HTR-8/SVneo (cell line): Measurements from ENCODE around the gene GPR183.

Experiments used
- DNase-seq: peaks from one replicate; pipeline ENCODE4 v3.0.0; 2011; ENCODE audit warnings: low spot score, mixed read lengths; ENCODE audit not compliant: insufficient read length
- FAIRE-seq: peaks from 2 replicates; lab custom pipeline; 2011; peaks lifted over from hg19 to GRCh38; lab: Jason Lieb, UNC

Gene GPR183

DNA sequence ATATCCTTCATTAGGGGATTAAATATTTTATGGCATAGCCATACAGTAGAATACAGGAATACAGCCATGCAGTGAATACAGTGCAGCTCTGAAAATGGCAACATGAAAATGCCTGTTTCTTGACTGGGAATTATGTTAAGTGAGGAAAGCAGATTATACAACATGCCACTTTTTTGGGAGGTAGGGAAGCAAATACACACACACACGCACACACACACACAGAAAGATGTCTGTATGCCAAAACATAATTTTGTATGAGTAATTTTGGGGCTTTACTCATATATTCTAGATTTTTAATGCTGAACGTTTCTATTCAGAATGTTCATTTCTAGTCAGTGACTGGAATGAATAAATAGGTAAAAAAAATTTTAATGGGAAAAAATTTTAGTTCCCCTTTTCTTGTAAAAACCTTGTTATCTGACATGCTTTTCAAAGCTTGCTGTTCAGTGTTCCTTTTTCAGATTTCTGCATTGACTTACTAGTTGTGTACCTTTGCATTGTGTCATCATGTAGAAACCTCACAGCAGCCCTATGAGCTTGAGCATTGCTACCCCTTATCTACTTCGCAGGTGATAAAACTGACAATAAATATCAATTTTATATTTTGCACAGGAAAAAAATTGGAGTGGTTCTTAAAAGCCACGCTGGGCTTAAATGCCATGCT is 7.8 kb downstream of the GPR183 start:
- DNase-seq (no peak), FAIRE-seq (no peak)

DNA sequence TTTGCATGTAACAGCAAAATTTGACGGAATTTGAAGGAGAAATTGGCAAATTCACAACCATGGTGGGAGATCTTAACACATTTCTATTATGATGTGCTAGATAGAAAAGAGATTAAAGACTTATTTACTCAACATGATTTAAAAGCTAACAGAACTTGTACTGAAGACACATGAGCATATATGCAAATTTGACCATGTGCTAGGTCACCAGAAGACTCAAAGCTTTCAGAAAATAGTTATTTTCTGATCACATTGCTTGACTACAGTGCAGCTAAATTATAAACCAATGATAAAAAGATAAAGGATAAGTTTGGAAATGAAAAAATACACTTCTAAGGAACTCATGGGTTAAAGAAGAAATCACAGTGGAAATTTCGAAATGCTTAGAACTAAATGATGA is 9.1 kb downstream of the GPR183 start:
- DNase-seq: no peak
- FAIRE-seq: no peak

DNA sequence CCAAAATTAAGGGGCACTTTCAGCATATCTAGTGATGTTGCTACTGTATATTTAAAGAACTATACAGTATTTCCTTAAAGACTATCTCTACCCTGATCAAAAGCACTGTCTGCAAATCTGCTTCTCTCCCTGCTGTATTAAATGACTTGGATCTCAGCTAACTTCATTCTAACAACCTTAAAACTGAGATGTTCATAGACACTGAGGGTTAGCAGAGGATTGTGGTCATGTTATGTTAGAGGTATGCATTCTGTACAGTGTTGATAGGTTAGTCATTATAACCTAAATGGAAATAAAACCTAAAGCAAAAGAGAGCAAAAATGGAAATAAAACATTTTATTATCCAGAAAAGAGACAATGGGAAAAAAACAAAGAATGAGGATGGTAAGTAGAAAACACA is 9.9 kb downstream of the GPR183 start:
- FAIRE-seq (no peak), DNase-seq (no peak)

DNA sequence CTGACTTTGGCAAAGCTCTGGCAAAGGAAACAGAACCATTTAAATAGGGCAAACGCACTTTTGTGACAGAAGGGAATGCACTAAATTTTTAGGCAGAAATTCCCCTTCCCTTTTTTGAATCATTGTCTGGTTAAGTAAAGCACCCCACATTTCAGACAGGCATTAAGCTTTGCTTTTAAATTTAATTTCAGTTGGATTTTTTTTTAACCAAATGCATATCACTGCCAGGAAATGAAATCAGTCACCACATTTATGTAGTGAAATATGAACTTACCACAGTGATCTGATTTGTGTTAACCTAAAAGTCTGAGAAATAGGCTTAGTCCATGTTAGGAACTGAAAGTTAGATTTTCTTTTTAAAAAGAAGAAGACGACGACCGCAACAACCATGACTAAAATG is 10.8 kb downstream of the GPR183 start:
- DNase-seq: no peak
- no peak for FAIRE-seq

DNA sequence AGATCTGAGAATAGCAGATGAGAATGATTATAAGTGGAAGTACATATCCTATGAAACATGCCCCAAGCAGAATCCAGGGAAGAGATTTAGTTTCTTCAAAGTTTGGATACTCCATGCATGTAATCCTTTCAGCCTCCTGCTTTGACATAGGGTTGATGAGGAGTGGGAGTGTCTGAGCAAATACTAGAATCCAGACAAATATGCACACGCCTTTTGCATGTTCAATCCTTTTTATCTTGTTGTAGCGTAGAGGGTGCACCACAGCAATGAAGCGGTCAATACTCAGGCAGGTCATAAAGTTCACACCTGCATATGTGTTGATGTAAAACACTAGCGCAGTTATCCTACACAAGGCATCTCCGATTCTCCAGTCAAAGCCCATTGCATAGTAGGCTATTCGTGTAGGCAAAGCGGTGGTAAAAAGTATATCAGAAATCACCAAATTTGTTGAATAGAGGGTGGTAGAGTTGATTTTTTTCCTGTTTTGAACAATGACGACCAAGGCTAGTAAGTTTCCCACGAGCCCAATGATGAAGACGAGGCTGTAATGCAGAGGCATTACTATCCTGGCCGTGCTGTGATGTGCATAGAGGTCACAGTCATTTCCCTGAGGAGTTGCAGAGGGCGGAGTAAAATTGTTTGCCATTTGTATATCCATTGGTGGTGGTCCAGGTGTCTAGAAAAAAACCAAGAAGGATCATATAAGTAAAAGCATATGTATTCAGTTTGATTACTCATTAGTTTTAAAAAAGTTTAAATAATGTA is 11.5 kb downstream of the GPR183 start:
- FAIRE-seq (no peak), DNase-seq (no peak)

DNA sequence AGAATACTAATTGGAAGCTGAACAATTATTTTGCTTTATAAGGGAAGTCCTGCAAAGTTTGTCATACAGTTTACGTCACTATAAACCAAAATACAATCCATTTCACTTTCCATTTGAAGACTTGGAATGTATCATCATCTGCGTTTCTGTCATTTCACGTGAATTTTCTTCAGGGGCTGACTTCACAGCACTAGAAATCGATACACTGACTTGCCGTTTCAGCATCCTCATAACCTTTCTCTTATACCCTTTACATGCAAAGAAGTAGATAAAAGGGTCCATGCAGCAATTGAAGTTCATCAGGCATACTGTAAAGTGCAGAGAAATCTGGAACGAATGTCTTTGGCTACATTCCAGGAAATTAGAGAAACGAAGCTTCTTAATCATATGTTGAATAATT is 12.2 kb downstream of the GPR183 start:
- DNase-seq (no peak), FAIRE-seq (no peak)

DNA sequence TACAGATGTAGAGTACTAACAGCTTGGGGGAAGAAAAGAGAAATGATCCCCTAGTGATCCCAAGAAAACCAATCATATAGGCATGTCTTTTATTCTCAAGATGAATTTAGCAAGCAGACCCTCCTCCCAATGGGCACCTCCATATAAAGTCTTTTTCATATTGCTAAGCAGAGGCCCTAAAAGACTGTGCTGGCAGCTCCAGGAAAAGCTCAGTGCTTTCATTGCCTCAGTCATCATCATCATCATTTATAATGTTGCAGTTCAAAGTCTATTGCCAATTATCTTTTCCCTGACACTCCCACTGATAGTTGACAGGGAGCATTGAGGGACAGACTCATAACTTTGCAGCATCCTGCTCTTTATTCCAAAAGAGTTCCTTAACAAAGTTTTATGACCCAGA is 13.0 kb downstream of the GPR183 start:
- no peak for FAIRE-seq
- no peak for DNase-seq

DNA sequence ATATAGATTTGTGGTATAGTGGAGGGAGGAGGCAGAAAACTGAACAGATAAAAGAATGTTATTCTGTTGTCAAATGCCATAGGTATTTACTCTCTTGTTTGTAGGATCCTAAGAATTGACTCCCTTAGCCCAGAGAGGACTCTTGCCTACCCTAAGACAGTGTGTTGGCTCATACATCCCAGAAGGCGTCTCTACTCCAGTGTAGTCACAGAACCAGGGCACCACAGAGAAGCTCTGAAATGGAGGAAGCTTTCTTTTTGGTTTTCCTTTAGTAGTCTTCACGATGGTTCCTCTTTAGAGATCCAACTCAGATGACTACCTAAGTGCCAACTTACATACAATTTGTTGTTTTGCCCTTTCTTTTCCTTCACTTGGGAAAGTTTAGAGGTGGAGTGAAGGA is 14.0 kb downstream of the GPR183 start:
- no peak for DNase-seq
- FAIRE-seq: no peak

DNA sequence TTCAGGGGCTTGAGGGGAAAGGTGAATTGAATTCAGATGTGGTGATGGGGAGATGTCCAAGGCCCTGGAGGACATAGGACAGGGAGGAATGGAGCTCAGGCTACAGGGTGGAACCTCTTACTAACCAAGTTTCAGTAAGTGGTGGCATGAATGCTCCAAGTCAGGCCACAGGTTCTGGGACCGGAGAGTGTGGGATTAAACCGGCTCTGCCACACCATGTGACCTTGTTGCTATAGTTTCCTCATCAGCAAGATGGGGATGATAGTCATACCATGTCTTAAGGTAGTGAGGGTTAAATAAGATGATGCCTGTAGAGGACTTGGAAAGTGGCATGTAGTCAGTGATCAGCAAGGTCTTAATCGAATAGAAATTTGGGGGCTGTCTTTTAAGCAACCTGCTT is 16.3 kb downstream of the GPR183 start:
- DNase-seq (no peak), FAIRE-seq (no peak)

DNA sequence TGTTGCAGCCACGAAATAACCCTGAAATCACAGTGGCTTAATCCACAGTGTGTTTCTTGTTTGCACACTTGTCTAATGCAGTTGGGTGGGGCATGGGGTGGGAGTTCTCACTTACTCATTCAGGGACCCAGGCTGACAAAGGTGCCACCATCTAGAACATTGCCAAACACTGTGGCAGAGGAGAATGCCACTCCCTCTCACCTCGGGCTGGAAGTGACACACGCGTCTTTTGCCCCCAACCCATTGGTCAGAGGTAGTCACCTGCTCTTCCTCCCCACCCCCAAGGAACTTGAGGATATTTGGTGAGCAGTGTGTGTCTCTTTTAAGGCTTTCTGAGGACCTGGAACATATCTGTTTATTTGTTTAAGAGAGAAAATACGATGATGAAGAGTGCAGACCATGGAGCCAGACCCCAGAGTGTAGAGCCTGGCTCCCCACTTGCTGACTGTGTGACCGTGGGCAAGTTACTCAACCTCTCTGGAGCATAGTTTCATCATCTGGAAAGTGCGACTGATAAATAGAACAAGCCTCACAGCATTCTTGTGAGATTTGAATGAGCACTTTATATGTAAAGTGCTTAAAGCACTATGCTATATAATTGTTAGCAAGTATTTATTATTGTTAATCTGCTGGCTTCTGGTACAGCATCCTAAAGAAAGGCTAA is 17.4 kb downstream of the GPR183 start:
- DNase-seq (no peak), FAIRE-seq (no peak)

DNA sequence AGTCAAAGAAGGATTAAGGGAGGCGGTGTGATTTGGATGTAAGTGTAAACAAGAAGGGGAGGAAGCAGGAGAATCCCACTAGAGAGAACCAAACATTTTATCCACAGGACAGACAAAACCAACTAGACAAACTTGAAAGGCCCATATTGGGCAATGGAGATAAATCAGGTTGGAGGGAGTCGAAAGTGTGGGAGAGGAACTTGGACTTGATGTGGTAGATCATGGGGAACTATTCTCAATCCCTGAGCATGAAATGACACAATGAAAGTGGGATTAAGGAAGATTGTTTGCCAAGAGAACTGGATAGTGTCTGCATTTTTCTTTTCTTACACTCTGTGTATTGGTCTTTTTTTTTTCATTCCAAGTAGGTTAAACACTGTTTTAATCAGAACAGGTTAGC is 17.9 kb downstream of the GPR183 start:
- DNase-seq (no peak), FAIRE-seq (no peak)

DNA sequence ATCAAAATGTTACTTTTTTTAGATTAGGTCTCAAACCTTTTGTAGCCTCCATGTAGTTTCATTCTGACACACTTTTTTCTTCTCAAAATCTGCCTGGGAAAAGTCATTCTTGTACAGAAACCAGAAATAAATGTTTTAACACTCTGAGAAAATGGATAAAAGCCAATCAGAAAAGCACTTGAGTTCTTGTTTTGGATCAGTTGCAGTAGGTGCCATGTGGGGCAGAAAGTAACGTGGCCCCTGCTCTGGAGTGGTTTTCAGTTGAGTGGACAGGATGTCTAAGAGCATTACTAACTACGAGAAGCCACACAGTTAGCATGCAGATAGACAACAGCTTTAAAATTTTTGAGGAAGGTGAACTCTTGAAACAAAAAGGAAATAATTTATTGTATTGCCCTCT is 19.1 kb downstream of the GPR183 start:
- FAIRE-seq: no peak

DNA sequence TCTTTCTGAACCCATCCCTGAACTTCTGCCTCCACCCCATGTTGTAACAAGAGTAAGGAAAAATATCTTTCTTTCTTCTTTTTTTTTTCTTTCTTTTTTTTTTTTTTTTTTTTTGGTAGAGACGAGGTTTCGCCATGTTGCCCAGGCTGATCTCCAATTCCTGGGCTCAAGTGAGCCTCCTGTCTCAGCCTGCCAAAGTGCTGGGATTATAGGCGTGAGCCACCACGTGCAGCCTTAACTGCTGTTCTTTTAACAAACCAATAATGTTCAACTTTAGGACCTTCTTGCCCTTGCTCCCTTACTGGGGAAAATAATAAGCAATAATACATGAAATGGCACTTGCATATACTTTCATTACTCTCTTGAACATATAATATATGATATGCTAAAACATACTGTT is 19.6 kb downstream of the GPR183 start:
- DNase-seq: no peak
- FAIRE-seq: no peak

More for the DNA sequence above, 19.1 kb downstream of the GPR183 start:
- DNase-seq: no peak

DNA sequence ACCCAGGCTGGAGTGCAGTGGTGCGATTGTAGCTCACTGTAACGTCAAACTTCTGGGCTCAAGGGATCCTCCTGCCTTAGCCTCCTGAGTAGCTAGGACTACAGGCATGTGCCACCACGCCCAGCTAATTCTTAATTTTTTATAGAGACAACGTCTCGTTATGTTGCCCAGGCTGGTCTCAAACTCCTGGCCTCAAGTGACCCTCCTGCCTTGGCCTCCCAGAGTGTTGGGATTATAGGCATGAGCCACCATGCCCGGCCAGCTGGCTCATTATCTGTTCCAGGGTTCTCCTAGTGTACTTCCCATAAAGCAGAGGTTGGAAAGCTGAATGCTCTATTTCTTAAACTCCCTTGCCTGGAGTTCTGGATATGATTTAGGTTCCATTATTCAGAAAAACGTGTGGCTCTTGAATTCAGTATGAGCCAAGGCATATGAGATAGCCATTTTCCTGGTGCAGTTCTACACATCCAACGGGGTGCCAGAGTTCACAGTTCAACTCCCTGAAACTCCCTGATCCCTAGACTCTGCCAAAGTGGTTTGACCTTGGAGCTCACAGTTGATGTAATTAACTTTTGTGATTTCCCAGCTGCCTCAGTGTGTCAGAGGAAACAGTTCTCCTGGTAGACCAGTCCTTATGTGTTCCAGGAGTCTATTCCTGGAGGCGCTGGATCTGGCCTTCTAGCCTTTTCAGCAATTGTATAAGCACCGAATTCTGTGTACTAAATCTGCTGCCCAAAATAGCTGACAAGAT is 21.6 kb downstream of the GPR183 start:
- FAIRE-seq (no peak), DNase-seq (no peak)

DNA sequence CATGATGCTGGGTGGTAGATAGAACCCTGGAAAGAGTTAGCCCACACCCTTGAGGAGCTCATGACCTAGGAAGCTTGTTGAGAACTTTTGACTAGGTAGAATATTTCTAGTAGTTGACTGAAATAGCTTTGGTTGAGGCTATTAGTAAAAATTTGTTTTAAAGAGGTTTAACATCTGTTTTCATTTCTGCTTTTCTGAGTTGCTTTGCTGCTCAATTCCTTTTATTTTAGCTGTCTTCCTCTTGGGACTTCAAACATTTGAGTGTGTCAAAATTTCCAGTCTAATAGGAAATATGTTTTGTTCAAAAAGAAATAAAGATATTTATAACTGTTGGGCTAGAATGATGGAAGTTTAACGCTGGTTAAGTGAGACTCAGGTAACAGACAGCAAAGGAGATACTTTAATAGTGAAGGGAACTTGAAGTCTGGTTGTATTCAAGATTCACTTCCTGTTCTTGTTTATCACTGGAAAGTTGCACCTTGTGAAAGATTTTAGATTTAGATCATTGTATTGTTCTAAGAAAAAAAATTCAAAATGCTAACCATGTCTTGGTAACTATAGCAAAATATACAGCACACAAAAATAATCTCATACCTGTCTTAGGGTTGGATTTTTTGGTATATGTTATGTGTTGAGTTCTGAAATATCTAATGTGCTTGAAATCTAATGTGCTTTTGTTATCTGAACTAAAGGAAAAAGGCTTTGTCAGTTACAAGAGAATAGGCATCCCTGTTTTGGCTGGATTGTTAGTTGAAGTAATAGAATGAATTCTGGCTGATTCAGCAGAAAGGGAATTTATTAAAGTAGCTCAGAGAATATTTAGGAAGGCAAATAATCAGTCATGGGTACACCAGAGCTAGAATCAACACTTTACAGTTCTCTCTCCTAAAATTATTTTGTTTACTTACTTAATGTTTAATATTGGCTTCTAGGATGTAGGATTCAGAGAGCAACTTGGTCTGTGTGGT is 24.7 kb downstream of the GPR183 start:
- DNase-seq (no peak), FAIRE-seq (no peak)

DNA sequence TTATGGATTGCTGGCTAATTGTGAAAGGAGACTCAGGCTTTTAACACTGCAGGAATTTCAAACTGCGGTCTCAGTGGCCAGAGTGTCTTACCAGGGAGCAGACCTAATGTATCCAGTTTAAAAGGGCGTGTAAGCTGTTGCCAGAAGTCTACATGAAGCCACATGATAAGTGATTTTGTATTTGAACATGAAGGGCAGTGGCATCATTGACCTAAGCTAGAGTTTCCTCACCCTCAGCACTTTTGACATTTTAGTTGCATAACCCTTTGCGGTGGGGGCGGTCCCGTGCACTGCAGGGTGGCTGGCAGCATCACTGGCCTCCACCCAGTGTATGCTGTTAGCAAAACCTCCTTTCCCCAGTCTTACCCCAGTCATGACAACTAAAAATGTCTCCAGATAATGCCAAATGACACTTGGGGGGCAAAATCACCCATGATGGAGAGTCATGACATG is 25.4 kb downstream of the GPR183 start:
- FAIRE-seq (no peak), DNase-seq (no peak)

DNA sequence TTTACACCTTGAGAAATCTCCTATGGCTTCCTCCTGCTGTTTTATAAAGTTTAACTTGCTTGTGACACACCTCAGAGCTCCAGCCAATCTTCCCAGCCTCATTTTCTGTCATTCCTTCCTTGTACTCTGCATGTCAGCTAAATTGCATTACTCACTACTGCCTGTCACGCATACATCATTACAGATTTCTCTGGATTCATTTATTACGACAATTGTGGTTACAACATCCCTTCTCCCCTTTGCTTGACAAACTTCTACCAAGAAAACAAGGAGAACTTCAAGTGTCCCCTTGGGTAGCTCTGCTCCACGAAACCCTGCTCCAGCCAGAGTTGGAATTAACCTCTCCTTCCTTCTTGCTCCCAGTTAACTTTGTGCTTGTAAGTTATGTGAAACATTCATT is 27.0 kb downstream of the GPR183 start:
- no peak for DNase-seq
- no peak for FAIRE-seq

DNA sequence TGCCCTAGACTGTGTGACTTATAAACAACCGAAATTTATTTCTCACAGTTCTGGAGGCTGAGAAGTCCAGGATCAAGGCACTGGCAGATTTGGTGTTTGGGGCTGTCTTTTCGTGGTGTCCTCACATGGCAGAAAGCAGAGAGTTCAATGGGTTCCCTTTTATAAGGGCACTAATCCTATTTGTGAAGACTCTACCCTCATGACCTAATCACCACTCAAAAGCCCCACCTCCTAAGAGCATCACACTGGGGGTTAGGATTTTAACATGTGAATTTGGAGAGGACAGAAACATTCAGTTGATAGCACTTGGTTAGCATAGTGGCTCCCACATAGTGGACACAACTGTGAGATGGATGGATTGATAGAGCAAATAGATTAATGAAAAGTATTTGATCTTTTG is 27.6 kb downstream of the GPR183 start:
- no peak for DNase-seq
- no peak for FAIRE-seq

DNA sequence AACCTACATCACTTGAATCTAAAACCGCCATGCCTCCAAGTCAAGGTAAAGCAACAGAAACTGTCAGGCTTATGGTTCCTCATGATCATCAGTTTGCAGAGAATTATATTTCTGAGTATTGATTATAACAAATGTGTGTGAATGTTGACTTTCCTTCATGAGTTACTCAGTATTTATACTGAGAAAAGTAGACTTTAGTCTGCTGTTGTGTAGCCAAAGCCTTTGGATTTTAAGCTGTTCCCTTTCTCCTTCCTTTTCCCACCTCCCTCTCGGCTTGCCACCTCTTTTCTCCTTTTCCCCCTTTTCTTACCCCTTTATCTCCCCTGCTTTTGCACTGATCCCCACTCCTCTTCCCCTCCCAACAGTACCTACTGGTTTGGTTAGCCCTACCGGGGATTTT is 28.4 kb downstream of the GPR183 start:
- no peak for DNase-seq
- no peak for FAIRE-seq

DNA sequence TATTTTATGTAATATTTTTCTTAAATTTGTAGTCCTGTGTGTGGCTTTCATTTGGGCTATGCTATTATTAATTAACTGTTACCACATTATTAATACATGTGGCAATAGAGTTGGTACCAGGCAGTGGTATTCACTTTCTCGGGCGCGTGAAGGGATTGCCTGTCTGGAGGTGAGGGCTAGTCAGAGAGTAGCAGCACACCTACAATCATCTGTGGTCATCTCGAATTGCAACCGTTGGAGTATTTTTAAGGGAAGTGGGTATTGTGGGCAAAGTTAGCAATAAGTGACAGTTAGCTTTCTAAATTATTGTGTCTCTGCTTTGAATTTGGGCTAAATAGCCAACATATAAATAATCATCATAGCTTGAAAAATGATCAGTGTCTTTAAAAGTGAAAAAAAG is 29.0 kb downstream of the GPR183 start:
- no peak for DNase-seq
- FAIRE-seq: no peak
